ENCODE measurements around the gene JPH2. TPM values are rescaled to one million over a fixed set of nuclear protein-coding genes. Genes with fewer than 3 reads are reported as not detected.

The JPH2 gene
- total RNA-seq, 2 experiments from 2014 or later: not detected

DNA sequence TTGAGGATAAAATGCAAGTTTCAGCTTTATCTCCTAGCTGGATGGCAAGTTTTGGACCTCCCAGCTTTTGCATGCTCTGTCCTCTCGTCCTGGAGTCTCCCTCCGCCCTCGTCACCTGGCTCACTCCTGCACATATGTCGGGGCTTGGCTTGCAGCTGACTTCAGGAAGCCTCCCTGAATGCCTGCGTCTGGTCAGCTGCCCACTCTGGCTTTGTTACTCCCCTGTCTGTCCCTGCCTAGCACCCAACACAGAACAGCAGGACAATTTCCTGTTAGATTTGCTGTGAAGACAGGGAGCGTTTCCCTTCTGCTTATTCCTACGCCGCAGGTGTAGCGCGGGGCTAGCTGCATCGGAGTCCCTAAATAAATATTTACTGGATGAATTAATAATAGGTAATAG is 5.4 kb downstream of the JPH2 start:
- H3K27me3 Mint-ChIP-seq: peaks cover 75% of the 10 kb centered on the region
- Histone ChIP-seq H3K36me3 (ENCODE audit: insufficient read depth, low read length) (no peaks in the 10 kb centered on the region), H3K27ac (ENCODE audit: low read depth in 1 of 2, low read length in 2 of 2) (no peak overlapping the region), H3K4me3 (ENCODE audit: low read length) (no peak overlapping the region), H3K9me3 (ENCODE audit: control insufficient read depth in 1 of 2, insufficient read depth in 1 of 2, low read length in 2 of 2) (peaks cover 0 to 5% of the 10 kb centered on the region in 2 experiments), H3K4me1 (ENCODE audit: insufficient read depth, low read length) (peaks cover under 1% of the 10 kb centered on the region), H3K27me3 (ENCODE audit: control insufficient read depth in 1 of 2, insufficient read depth in 2 of 2, low read length in 2 of 2) (peaks cover 22 to 32% of the 10 kb centered on the region in 2 experiments)
- no peaks in the 10 kb centered on the region for H3K4me1 Mint-ChIP-seq (ENCODE audit: low read depth)
- H3K9me3 Mint-ChIP-seq: no peaks in the 10 kb centered on the region
- ATAC-seq (ENCODE audit: poor library complexity) (no peak), DNase-seq (no peak)
- H3K4me3 Mint-ChIP-seq: no peak overlapping the region
- ChIA-PET CTCF (no interaction called here), POLR2A (no interaction called here)
- TF ChIP-seq, protein P1, sequence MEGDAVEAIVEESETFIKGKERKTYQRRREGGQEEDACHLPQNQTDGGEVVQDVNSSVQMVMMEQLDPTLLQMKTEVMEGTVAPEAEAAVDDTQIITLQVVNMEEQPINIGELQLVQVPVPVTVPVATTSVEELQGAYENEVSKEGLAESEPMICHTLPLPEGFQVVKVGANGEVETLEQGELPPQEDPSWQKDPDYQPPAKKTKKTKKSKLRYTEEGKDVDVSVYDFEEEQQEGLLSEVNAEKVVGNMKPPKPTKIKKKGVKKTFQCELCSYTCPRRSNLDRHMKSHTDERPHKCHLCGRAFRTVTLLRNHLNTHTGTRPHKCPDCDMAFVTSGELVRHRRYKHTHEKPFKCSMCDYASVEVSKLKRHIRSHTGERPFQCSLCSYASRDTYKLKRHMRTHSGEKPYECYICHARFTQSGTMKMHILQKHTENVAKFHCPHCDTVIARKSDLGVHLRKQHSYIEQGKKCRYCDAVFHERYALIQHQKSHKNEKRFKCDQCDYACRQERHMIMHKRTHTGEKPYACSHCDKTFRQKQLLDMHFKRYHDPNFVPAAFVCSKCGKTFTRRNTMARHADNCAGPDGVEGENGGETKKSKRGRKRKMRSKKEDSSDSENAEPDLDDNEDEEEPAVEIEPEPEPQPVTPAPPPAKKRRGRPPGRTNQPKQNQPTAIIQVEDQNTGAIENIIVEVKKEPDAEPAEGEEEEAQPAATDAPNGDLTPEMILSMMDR (IDR thresholded peaks at IDR 0.05): no peak
- H3K27ac Mint-ChIP-seq: no peak overlapping the region
- H3K36me3 Mint-ChIP-seq (ENCODE audit: low read depth): no peaks in the 10 kb centered on the region
- intact Hi-C loops (cut with DNase I, micrococcal nuclease): no loop called here

DNA sequence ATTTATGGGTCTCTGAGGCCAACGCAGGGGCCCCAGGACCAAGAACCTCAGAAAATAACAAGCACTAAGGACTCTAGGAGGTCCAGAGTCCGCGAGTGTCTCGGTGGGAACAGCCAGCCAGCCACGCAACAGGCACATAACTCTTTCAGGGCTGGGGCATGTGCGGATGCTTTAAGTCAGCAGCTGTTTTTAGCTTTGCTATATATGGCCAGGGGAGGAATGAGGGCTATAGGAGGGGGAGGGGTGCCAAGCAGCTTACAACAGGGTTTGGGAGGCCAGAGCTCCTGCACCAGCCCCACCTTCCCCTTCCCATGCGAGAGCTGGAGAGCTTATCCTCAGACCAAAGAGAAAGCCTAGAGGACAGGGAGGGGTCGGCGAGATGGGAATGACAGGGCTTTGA is 6.2 kb downstream of the JPH2 start:
- ChIA-PET POLR2A (interaction anchor here (0.7 kb wide), 1 partner anchor 50 kb away, joined by 3 read pairs; no protein-coding TSS in a partner anchor), CTCF (no interaction called here)
- TF ChIP-seq, protein P1 (IDR thresholded peaks at IDR 0.05): no peak
- H3K27me3 ChIP-seq (ENCODE audit: control insufficient read depth in 1 of 2, insufficient read depth in 2 of 2, low read length in 2 of 2): peaks cover 20 to 27% of the 10 kb centered on the region in 2 experiments
- no peaks in the 10 kb centered on the region for H3K4me1 ChIP-seq (ENCODE audit: insufficient read depth, low read length)
- H3K27ac ChIP-seq (ENCODE audit: low read depth in 1 of 2, low read length in 2 of 2): no peak overlapping the region
- no peaks in the 10 kb centered on the region for H3K36me3 ChIP-seq (ENCODE audit: insufficient read depth, low read length)
- Mint-ChIP-seq H3K27me3 (peaks cover 72% of the 10 kb centered on the region), H3K4me1 (ENCODE audit: low read depth) (no peaks in the 10 kb centered on the region), H3K27ac (no peak overlapping the region), H3K9me3 (no peaks in the 10 kb centered on the region), H3K36me3 (ENCODE audit: low read depth) (no peaks in the 10 kb centered on the region), H3K4me3 (no peak overlapping the region)
- no peak overlapping the region for H3K4me3 ChIP-seq (ENCODE audit: low read length)
- intact Hi-C loops (cut with DNase I, micrococcal nuclease): no loop called here
- no peak for DNase-seq
- no peak for ATAC-seq (ENCODE audit: poor library complexity)
- H3K9me3 ChIP-seq (ENCODE audit: control insufficient read depth in 1 of 2, insufficient read depth in 1 of 2, low read length in 2 of 2): no peaks in the 10 kb centered on the region

DNA sequence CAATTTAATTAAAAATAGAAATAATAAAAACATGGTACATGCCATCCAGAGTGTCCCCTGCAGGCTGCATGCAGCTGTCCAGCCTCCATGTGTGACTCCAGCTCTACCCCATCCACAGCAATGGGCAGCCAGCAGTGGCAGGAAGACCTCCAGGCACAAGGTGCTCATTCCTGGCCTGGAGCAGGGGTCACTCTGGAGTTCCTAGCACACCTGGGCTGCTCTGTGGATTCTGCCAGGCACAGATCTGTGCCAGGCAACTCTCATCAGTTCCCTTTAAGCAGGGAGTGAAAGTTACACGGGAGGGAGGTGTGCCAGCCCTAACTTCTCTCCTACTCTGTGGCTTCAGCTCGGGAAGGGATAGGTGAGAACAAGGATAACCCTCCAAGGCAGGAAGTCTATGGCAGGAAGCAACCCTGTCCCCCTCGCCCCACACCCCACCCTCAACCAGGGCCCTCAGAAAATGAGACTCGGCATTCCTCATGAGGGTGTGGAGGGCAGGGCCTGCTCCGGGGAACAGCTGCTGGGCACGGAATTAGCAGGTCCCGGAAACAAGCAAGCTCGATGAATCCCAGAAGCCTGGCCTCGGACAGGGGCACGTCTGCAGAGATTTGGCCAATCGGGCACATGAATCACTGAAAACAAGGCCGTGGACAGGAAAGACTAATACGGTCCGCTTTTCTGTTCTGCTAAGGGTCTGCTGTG is 10.0 kb downstream of the JPH2 start:
- CTCF ChIA-PET: no interaction called here
- H3K9me3 ChIP-seq (ENCODE audit: control insufficient read depth in 1 of 2, insufficient read depth in 1 of 2, low read length in 2 of 2): no peaks in the 10 kb centered on the region
- DNase-seq (no peak), ATAC-seq (ENCODE audit: poor library complexity) (no peak)
- POLR2A ChIA-PET: no interaction called here
- H3K27ac ChIP-seq (ENCODE audit: low read depth in 1 of 2, low read length in 2 of 2): no peak overlapping the region
- no peaks in the 10 kb centered on the region for H3K36me3 Mint-ChIP-seq (ENCODE audit: low read depth)
- H3K4me3 Mint-ChIP-seq: no peak overlapping the region
- TF ChIP-seq, protein P1 (IDR thresholded peaks at IDR 0.05): no peak
- H3K4me1 Mint-ChIP-seq (ENCODE audit: low read depth): no peaks in the 10 kb centered on the region
- H3K36me3 ChIP-seq (ENCODE audit: insufficient read depth, low read length): no peaks in the 10 kb centered on the region
- H3K4me1 ChIP-seq (ENCODE audit: insufficient read depth, low read length): no peaks in the 10 kb centered on the region
- no peaks in the 10 kb centered on the region for H3K9me3 Mint-ChIP-seq
- intact Hi-C loops (cut with DNase I, micrococcal nuclease): no loop called here
- H3K27ac Mint-ChIP-seq: no peak overlapping the region
- H3K4me3 ChIP-seq (ENCODE audit: low read length): no peak overlapping the region
- H3K27me3 ChIP-seq (ENCODE audit: control insufficient read depth in 1 of 2, insufficient read depth in 2 of 2, low read length in 2 of 2): peaks cover 12 to 14% of the 10 kb centered on the region in 2 experiments
- peaks cover 66% of the 10 kb centered on the region for H3K27me3 Mint-ChIP-seq

Data from CD4-positive, alpha-beta T cell (primary cell).